Motor neuron (in vitro differentiated cells): ENCODE data around the gene ZNF329. TPM values are rescaled to one million over a fixed set of nuclear protein-coding genes. Genes with fewer than 3 reads are reported as not detected.

Source experiments
- ATAC-seq, 8 experiments: fragments of 200-7000 bp; cut with Tn5 transposase; replicated peaks in 6 of 8; 2 replicates each; pipeline ENCODE4 v1.8.0; 2021; ENCODE audit warnings: mild to moderate bottlenecking in 8 of 8, moderate library complexity in 8 of 8
- H3K27ac ChIP-seq, 2 donors: fragments of 250-450 bp; sonication (Bioruptor Pico); 2 replicates each; pipeline ENCODE4 v1.9.0; 2021; ENCODE audit warnings: antibody characterized with exemption in 2 of 2, mild to moderate bottlenecking in 2 of 2, moderate library complexity in 1 of 2
- H3K4me1 ChIP-seq, 2 donors: fragments of 250-450 bp; sonication (Bioruptor Pico); replicated peaks in 1 of 2; 2 replicates each; pipeline ENCODE4 v1.6.1; 2021; ENCODE audit warnings: antibody characterized with exemption in 2 of 2, mild to moderate bottlenecking in 2 of 2, moderate library complexity in 1 of 2
- H3K4me3 ChIP-seq, 5 donors: fragments of 250-450 bp; sonication (Bioruptor Pico); 2 replicates each; pipeline ENCODE4 v1.9.0; 2021; ENCODE audit warnings: antibody characterized with exemption in 5 of 5, mild to moderate bottlenecking in 5 of 5, moderate library complexity in 4 of 5
- WGBS, 10 experiments: fragments of 450-650 bp; shearing (Covaris generic); methylation state at CpG; one replicate each; pipeline ENCODE4 v1.0.0; 2022; 5-methylcytosine and 5-hydroxymethylcytosine counted together
- in situ Hi-C, 9 experiments: fragments of 400-800 bp; cut with MboI; loops; one replicate each; pipeline ENCODE4 v1.15.0; 2021; ENCODE audit warnings: low sequenced_read_pairs in 9 of 9, low pct_unique_long_range_greater_than_20kb in 2 of 9; ENCODE audit not compliant: unreplicated experiment in 9 of 9
- total RNA-seq, 8 experiments: library from RNA; unstranded; fragments of 300-600 nt; gene quantifications; 2 replicates each; pipeline versions ENCODE4 v1.2.3 to v1.2.4, GENCODE V29; 2022

Gene ZNF329
- total RNA-seq, 8 experiments from 2014 or later = 4.3 to 23.2 (median 16.1) TPM

GRCh38 chr19:58085348-58085875, 65.2 kb downstream of the ZNF329 start:
- ATAC-seq = peak in 5 of 8 experiments; percentile 12 to 40 (median 21)
- Histone ChIP-seq H3K27ac (no peak overlapping the region), H3K4me3 (no peak overlapping the region), H3K4me1 (no peaks in the 10 kb centered on the region)
- 74 to 100% (median 97%) methylated on average over 1 to 7 of the region's 29 CpGs; no CpG with 5 or more reads in 6 of the 10 experiments for WGBS, 10 experiments
- in situ Hi-C loops = no loop called here

DNA sequence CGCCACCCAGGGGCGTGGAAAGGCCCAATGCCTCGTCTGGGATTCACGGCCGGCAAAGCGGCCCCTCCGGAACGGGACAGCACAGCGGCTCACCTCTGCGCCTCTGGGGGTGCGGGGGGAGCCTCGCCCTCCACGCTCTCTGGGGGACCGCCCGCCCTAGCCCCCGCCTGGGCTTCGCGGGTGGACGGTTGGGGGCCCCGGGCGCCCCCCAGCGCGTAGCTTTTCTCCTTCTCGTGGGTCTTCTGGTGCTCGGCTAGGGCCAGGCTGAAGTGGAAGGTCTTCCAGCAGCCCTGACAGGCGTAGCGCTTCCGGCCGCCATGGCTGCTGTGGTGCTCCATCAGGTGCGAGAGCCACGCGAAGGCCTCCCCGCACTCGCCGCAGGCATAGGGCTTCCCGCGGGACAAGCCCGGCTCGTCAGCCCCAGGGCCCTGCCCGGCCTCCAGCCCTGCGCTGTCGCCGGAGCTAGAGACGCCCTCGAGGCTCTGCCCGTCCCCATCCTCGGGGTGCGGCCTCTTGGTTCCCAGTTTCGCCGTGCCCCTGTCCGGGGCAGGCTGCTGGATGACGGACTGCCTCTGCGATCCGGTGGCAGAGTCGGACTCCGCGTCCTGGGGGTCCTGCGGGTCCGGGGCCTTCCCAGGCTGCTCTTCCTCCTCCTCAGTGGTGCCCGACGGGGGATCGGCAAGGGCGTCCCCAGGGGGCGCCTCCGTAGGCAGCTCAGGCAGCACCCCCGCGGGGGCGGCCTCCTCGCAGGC, 65.8 kb downstream of the ZNF329 start:
- H3K4me3 ChIP-seq = no peak overlapping the region
- peak in 5 of 8 experiments; percentile 16 to 34 (median 27) for ATAC-seq
- no peaks in the 10 kb centered on the region for H3K4me1 ChIP-seq
- 80 to 99% methylated on average over 8 to 15 of the region's 69 CpGs; no CpG with 5 or more reads in 8 of the 10 experiments for WGBS, 10 experiments
- H3K27ac ChIP-seq = no peak overlapping the region
- in situ Hi-C loops = no loop called here

- in situ Hi-C loops = no loop called here
- no peak overlapping the region for H3K4me3 ChIP-seq
- WGBS, 10 experiments = 37 to 94% (median 88%) methylated on average over 1 to 3 of the region's 3 CpGs; no CpG with 5 or more reads in 6 of the 10 experiments
These were observed 67.6 kb downstream of the ZNF329 start for GRCh38 chr19:58083021-58083420.

DNA sequence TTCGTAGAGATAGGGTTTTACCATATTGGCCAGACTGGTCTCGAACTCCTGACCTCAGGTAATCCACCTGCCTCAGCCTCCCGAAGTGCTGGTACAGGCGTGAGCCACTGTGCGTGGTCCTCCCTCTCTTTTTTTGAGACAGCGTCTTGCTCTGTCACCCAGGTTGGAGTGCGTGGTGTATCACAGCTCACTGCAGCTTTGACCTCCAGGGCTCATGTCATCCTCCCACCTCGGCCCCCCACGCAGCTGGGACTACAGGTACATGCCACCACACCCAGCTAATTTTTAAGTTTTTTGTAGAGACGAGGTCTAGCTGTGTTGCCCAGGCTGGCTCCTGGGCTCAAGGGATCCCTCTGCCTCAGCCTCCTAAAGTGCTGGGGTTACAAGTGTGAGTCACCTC, 70.8 kb downstream of the ZNF329 start:
- in situ Hi-C loops = no loop called here
- WGBS, 10 experiments = 15 to 83% (median 67%) methylated on average over 1 to 7 of the region's 10 CpGs; no CpG with 5 or more reads in 4 of the 10 experiments
- Histone ChIP-seq H3K27ac (no peak overlapping the region), H3K4me3 (no peak overlapping the region), H3K4me1 (no peaks in the 10 kb centered on the region)
- ATAC-seq = no peak

More at GRCh38 chr19:58083021-58083420, 67.6 kb downstream of the ZNF329 start:
- no peaks in the 10 kb centered on the region for H3K4me1 ChIP-seq
- ATAC-seq = no peak
- no peak overlapping the region for H3K27ac ChIP-seq

Other genes starting within 250 kb of the ZNF329 start
- 10 to 100 TPM in 7 of 8 experiments, 1 to 10 TPM in 1; 9.1 to 24.6 (median 17.1) TPM for gene ZNF417, start 234.2 kb downstream of the ZNF329 start, total RNA-seq
- 10 to 100 TPM in 5 of 8 experiments, 1 to 10 TPM in 3; 2.4 to 15.3 (median 11.8) TPM for gene ZNF418, start 215.4 kb downstream of the ZNF329 start, total RNA-seq
- gene ZNF256, start 203.1 kb downstream of the ZNF329 start, total RNA-seq = 1 to 10 TPM; 3.6 to 9.1 (median 5.4) TPM
- 1 to 10 TPM in 1 of 8 experiments, under 1 TPM in 5, not detected in 2; 0.27 to 2.1 (median 0.45) TPM for gene C19orf18, start 176.3 kb downstream of the ZNF329 start, total RNA-seq
- gene ZNF606, start 148.0 kb downstream of the ZNF329 start, total RNA-seq = 10 to 100 TPM in 6 of 8 experiments, 1 to 10 TPM in 2; 7.1 to 28.2 (median 20.2) TPM
- 1 to 10 TPM in 5 of 8 experiments, under 1 TPM in 1, not detected in 2; 0.46 to 9.4 (median 8.1) TPM for gene ZSCAN1, start 116.8 kb downstream of the ZNF329 start, total RNA-seq
- 1 to 10 TPM in 6 of 8 experiments, under 1 TPM in 2; 0.09 to 6.6 (median 2.4) TPM for gene ZNF135, start 91.5 kb downstream of the ZNF329 start, total RNA-seq
- 100 to 1,000 TPM in 4 of 8 experiments, 10 to 100 TPM in 2, 1 to 10 TPM in 2; 7.9 to 170 (median 103) TPM for gene ZSCAN18, start 52.6 kb downstream of the ZNF329 start, total RNA-seq
- 10 to 100 TPM; 17.0 to 40.6 (median 28.2) TPM for gene ZNF274, start 32.3 kb upstream of the ZNF329 start, total RNA-seq
- gene ZNF544, start 78.1 kb upstream of the ZNF329 start, total RNA-seq = 10 to 100 TPM; 23.7 to 63.5 (median 40.8) TPM
- gene ZNF8, start 128.2 kb upstream of the ZNF329 start, total RNA-seq = 10 to 100 TPM in 5 of 8 experiments, 1 to 10 TPM in 3; 5.7 to 15.7 (median 10.6) TPM
- gene ERVK3-1, start 154.6 kb upstream of the ZNF329 start, total RNA-seq = 10 to 100 TPM; 38.0 to 72.5 (median 53.6) TPM
- 1 to 10 TPM; 2.0 to 4.1 (median 3.3) TPM for gene ZSCAN22, start 176.2 kb upstream of the ZNF329 start, total RNA-seq
- gene A1BG, start 202.7 kb upstream of the ZNF329 start, total RNA-seq = 10 to 100 TPM in 6 of 8 experiments, 1 to 10 TPM in 1, not detected in 1; 4.4 to 84.0 (median 63.6) TPM
- gene ZNF497, start 212.0 kb upstream of the ZNF329 start, total RNA-seq = 10 to 100 TPM in 1 of 8 experiments, 1 to 10 TPM in 5, under 1 TPM in 2; 0.61 to 10.2 (median 5.3) TPM
- 1 to 10 TPM; 1.1 to 3.2 (median 1.6) TPM for gene ZNF837, start 230.2 kb upstream of the ZNF329 start, total RNA-seq
- 1,000 to 10,000 TPM; 1,054 to 2,751 (median 1,702) TPM for gene RPS5, start 236.5 kb upstream of the ZNF329 start, total RNA-seq
- not detected for gene RNF225, start 244.9 kb upstream of the ZNF329 start, total RNA-seq